GM12875 (cell line): ENCODE results near the gene MDC1.
"Not testable (repeated sequence)": the region's sequence is repeated elsewhere in the genome, so short reads cannot be mapped to it uniquely, and the experiment has no call there.

Source experiments
- H3K4me3 ChIP-seq: one replicate; pipeline ENCODE4 v1.5.1; 2011; ENCODE audit warnings: low read depth, low read length, control low read depth
- CTCF ChIP-seq: IDR thresholded peaks from 2 replicates; pipeline ENCODE4 v1.5.1; 2011; ENCODE audit warnings: low read depth, mild to moderate bottlenecking, control low read depth, inconsistent platforms, low read length, moderate library complexity, borderline replicate concordance; ENCODE audit not compliant: insufficient read depth

MDC1 gene

GRCh38 chr6:30678964-30679726, 37.9 kb downstream of the MDC1 start:
- no peak overlapping the region for H3K4me3 ChIP-seq
- TF ChIP-seq CTCF, result peak; percentile 95

GRCh38 chr6:30676660-30677285, 40.3 kb downstream of the MDC1 start:
- TF ChIP-seq CTCF, result no peak
- H3K4me3 ChIP-seq, result no peak overlapping the region

DNA sequence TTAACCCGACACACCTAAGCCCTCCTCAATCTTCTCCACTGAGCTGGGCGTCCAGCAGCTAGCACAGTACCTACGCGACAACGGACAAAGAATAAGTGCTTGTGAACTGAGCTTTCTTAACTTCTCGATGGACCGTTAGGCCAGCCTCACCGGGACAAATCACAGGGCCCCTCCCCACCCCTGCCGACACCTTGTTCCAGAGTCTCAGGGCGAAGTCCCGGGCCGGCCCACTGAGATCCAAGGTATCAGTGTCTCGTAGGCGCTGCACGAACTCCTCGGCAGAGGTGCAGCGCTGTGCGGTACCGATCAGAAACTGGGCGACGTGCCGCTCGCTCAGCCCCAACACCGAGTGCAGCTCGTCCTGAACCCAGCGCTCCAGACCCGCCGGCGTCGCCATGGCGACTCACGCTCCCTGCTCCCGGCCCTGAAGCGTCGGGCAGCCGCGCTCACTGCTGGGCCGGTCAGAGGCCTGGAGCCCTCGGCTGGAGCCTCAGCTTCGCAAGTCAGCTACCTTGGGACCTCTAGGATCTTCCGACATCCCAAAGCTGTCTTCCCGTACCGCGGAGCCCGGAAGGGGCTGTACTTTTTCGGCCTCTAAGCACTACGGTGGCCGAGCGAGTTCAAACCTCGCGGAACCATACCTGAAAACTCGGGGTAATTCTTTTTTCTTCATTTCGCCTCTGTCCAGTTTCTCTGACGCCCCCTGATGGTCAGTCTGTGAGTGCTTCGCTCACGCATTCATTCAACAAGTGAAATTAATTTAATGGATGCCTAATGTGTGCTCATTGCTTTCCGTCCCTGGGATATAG, 44.4 kb downstream of the MDC1 start, which contains the start of gene DHX16:
Gene DHX16 (minus strand): TSS at position 562 of the 809 bp plus-strand sequence. CDS start 165 bp downstream, at position 397.
- peak; percentile 75 for TF ChIP-seq CTCF
- H3K4me3 ChIP-seq, result peak within 1 kb of the TSS; percentile 77

GRCh38 chr6:30670760-30671527, 46.1 kb downstream of the MDC1 start:
- peak; percentile 1; the same call in 1 of the 2 replicates for TF ChIP-seq CTCF
- no peak overlapping the region for H3K4me3 ChIP-seq

DNA sequence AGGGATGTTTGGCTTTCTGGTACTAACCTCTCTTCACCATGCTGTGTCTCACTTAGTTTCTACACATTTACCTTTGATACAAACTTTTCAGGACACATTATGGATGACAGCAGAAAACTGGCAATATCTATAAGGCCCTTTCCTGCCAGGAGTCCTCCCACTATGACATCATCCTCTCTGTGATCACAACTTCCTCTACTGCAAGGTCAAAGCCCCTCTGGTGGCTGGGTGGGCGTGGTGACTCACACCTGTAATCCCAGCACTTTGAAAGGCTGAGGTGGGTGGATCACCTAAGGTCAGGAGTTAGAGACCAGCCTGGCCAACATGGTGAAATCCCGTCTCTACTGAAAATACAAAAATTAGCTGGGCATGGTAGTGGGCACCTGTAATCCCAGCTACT, 50.8 kb downstream of the MDC1 start:
- H3K4me3 ChIP-seq, result not testable (repeated sequence)

DNA sequence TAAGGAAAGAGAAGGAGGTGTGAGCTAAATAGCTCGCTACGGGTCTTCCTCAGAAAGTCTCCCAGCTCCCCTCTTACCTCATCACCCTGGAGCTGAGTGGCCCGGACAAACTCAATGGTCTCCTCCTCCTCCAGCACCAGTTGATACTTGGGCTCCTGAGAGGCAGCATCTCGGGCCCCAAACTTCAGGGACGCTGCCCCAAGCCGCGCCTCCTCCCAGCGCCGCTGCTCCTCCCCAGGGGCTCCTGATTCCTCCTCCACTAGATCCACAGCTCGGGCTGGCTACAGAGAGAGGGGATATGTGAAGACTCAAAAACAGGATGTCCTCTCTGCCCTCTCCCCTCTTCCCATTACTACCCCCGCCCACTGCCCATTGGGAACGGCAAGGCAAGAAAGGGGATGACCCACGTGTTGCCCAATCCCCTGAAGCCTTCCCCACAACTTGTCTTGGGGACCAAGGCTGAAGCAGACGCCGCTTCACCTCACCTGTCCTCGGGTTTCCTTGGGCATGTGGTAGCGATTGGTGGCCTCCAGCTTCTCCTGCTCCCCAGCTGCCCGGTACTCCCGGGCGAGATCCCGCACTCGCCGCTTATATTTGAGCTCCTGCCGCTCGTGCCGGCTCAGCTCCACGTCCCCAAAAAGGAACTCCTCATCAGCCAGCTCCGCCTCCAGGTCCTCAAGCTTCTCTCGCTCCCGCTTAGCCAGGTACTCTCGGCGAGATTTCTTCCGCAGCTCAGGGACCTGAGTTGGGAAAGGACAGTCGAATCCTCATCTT, 51.9 kb downstream of the MDC1 start:
- no peak overlapping the region for H3K4me3 ChIP-seq
- TF ChIP-seq CTCF, result no peak

GRCh38 chr6:30657922-30658321, 59.2 kb downstream of the MDC1 start:
- not testable (repeated sequence) for H3K4me3 ChIP-seq
